ENCODE measurements around the gene SLC9A9. TPM values are rescaled to one million over a fixed set of nuclear protein-coding genes. Genes with fewer than 3 reads are reported as not detected.

Gene SLC9A9
- total and polyA plus RNA-seq, 2 of the 8 experiments (the other 6 are each of a cell fraction or from before 2014, with no cell fraction given): 0.48 to 1.1 TPM

GRCh38 chr3:143538061-143538460 lies 310.2 kb downstream of the SLC9A9 start:
- WGBS, 2 experiments (ENCODE audit: extremely low coverage in 1 of 2, insufficient coverage in 1 of 2, insufficient read length in 1 of 2, insufficient replicate concordance in 2 of 2, low coverage in 1 of 2, low lambda C conversion rate in 2 of 2, missing lambda C conversion rate in 1 of 2): 94% methylated on average over 1 of the region's 1 CpG; no CpG with 5 or more reads in 1 of the 2 experiments
- H3K23ac ChIP-seq (ENCODE audit: insufficient read length): no peak overlapping the region
- no peaks in the 10 kb centered on the region for H3K79me2 ChIP-seq (ENCODE audit: control insufficient read depth in 1 of 2, insufficient read depth in 2 of 2, low read length in 2 of 2)
- H3K36me3 ChIP-seq (ENCODE audit: control insufficient read depth in 2 of 4, insufficient read depth in 4 of 4, low read length in 3 of 4): no peaks in the 10 kb centered on the region
- no peaks in the 10 kb centered on the region for H4K20me1 ChIP-seq (replicated peaks in 1 of 2; ENCODE audit: control insufficient read depth in 1 of 2, insufficient read depth in 2 of 2, low read length in 2 of 2)
- no peaks in the 10 kb centered on the region for H3K23me2 ChIP-seq (ENCODE audit: low read depth, low read length)
- no peak overlapping the region for H2BK15ac ChIP-seq (ENCODE audit: low read length)
- no peak overlapping the region for H3K27ac ChIP-seq (ENCODE audit: low read depth, low read length)
- POLR2A ChIA-PET (ENCODE audit: partially characterized antibody): no interaction called here
- H3K4me1 ChIP-seq (replicated peaks in 1 of 4; ENCODE audit: control insufficient read depth in 3 of 4, insufficient read depth in 4 of 4, low read length in 3 of 4): peaks cover 0 to 2% (median 0%) of the 10 kb centered on the region in 4 experiments; a peak in 1 of 7 replicates
- CTCF ChIA-PET (ENCODE audit: partially characterized antibody): no interaction called here
- no peak overlapping the region for H3K9ac ChIP-seq (replicated peaks in 1 of 4; ENCODE audit: extremely low read depth in 1 of 4, low read depth in 3 of 4, low read length in 3 of 4)
- H3K18ac ChIP-seq (ENCODE audit: extremely low read depth, low read length): no peak overlapping the region
- H2BK120ac ChIP-seq (replicated peaks; ENCODE audit: low read depth, low read length): no peak overlapping the region
- no peak overlapping the region for H3K56ac ChIP-seq (replicated peaks; ENCODE audit: insufficient read length, low read depth, low read length)
- H3K4me2 ChIP-seq (ENCODE audit: insufficient read depth in 1 of 2, low read depth in 2 of 2, low read length in 2 of 2): no peak overlapping the region
- no peak overlapping the region for H3K14ac ChIP-seq (ENCODE audit: insufficient read length)
- no peak overlapping the region for H2BK5ac ChIP-seq (ENCODE audit: low read depth, low read length)
- no peak overlapping the region for H2AK5ac ChIP-seq (ENCODE audit: low read depth, low read length)
- H4K91ac ChIP-seq (replicated peaks; ENCODE audit: insufficient read length, low read length): no peak overlapping the region
- H2BK20ac ChIP-seq (ENCODE audit: low read length): no peak overlapping the region
- H2BK12ac ChIP-seq (ENCODE audit: low read depth, low read length): no peak overlapping the region
- no peak overlapping the region for H3K4ac ChIP-seq (replicated peaks; ENCODE audit: insufficient read length, low read depth, low read length)
- FAIRE-seq (no peak), DNase-seq (ENCODE audit: low read depth in 1 of 2, low spot score in 2 of 2) (no peak)
- H3K9me3 ChIP-seq (ENCODE audit: insufficient read depth in 2 of 2, low read depth in 1 of 2, low read length in 1 of 2): no peaks in the 10 kb centered on the region
- no peaks in the 10 kb centered on the region for H3K27me3 ChIP-seq (replicated peaks in 1 of 4; ENCODE audit: control insufficient read depth in 3 of 4, extremely low read depth in 1 of 4, insufficient read depth in 3 of 4, low read length in 3 of 4)
- H3K79me1 ChIP-seq (ENCODE audit: low read depth, low read length): no peaks in the 10 kb centered on the region
- no peak overlapping the region for H4K5ac ChIP-seq (ENCODE audit: insufficient read length, low read depth, low read length)
- no peak overlapping the region for H3K4me3 ChIP-seq (ENCODE audit: extremely low read depth in 1 of 4, insufficient read depth in 2 of 4, low read depth in 3 of 4, low read length in 4 of 4)
- H2AFZ ChIP-seq (ENCODE audit: low read length): no peak overlapping the region
- H4K8ac ChIP-seq (ENCODE audit: extremely low read depth, insufficient read depth, low read length): no peak overlapping the region
- TF ChIP-seq RXRA (IDR thresholded peaks at IDR 0.05; ENCODE audit: insufficient read depth, low read depth, low read length) (no peak), KDM1A (IDR thresholded peaks at IDR 0.05; ENCODE audit: borderline replicate concordance, low read length) (no peak), EP300 (IDR thresholded peaks at IDR 0.05; ENCODE audit: borderline replicate concordance in 1 of 2, low read depth in 2 of 2, low read length in 2 of 2) (no peak), SP1 (IDR thresholded peaks at IDR 0.05; ENCODE audit: low read depth, low read length) (no peak), SAP30 (IDR thresholded peaks at IDR 0.05; ENCODE audit: insufficient read depth, insufficient replicate concordance, low read length) (no peak), RAD21 (IDR thresholded peaks at IDR 0.05 in 1 of 2, conservative IDR thresholded peaks at IDR 0.05 in 1 of 2; ENCODE audit: low read depth in 2 of 2, low read length in 2 of 2) (no peak), TBP (IDR thresholded peaks at IDR 0.05; ENCODE audit: low read depth, low read length) (no peak), ASH2L (IDR thresholded peaks at IDR 0.05; ENCODE audit: low read length) (no peak), EZH2 (IDR thresholded peaks at IDR 0.05; ENCODE audit: low read depth, low read length, severe bottlenecking) (no peak), CEBPB (IDR thresholded peaks at IDR 0.05; ENCODE audit: low read depth, low read length) (no peak), SP2 (IDR thresholded peaks at IDR 0.05; ENCODE audit: low read length) (no peak), PHF8 (conservative IDR thresholded peaks at IDR 0.05; ENCODE audit: low read depth, low read length) (no peak), SP4 (IDR thresholded peaks at IDR 0.05; ENCODE audit: low read length) (no peak)
- TF ChIP-seq, protein P1, sequence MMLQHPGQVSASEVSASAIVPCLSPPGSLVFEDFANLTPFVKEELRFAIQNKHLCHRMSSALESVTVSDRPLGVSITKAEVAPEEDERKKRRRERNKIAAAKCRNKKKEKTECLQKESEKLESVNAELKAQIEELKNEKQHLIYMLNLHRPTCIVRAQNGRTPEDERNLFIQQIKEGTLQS (IDR thresholded peaks at IDR 0.05; ENCODE audit: insufficient read depth, low read depth, low read length): no peak
